Body of pancreas (tissue), 4 donors: Measurements from ENCODE around the gene SYCP3.

Experiments
- CTCF ChIP-seq, 7 experiments: fragments of 450-650 bp in 4 of 7; fragments of 200-600 bp in 3 of 7; sonication (generic) in 3 of 7; IDR thresholded peaks; one replicate each; pipeline ENCODE4 v1.5.1; 2016 to 2019; ENCODE audit warnings: antibody characterized with exemption in 7 of 7
- POLR2A ChIP-seq, 3 donors: fragments of 450-650 bp; IDR thresholded peaks; one replicate each; pipeline ENCODE4 v1.6.1; 2016; ENCODE audit warnings: antibody characterized with exemption in 3 of 3, mild to moderate bottlenecking in 2 of 3

DNA sequence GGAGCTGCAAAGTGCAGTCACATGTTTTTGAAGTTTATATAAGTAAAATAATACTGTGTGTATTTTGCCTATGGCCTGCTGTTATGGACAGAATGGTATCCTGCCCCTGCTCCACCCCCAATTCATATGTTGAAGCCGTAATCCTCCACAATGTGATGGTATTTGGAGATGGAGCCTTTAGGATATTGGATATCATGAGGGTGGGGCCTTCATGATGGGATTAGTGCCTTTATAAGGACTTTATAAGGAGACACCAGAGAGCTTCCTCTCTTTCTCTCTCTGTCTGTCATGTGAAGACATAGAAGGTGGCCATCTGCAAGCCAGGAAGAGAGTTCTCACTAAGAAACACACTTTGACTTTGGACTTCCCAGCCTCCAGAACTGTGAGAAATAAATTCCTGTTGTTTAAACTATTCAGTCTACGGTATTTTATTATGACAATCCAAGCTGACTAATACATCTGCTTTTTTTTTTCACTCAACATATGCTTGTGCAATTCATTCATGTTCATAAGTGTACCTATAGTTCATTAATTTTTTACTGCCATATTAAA lies 44.9 kb downstream of the SYCP3 start:
- TF ChIP-seq CTCF (IDR thresholded peaks at IDR 0.05), result no peak
- TF ChIP-seq POLR2A (IDR thresholded peaks at IDR 0.05), result no peak
